K562 (cell line): ENCODE results near the gene CFAP141. TPM values are rescaled to one million over a fixed set of nuclear protein-coding genes. Genes with fewer than 3 reads are reported as not detected.

Experiments
- ATF4 ChIP-seq: fragments of 450-650 bp; formaldehyde crosslinking; IDR thresholded peaks from 2 replicates; pipeline ENCODE4 v1.4.0; 2022; ENCODE audit warnings: mild to moderate bottlenecking, moderate library complexity
- CBFA2T2 ChIP-seq: fragments of 450-650 bp; conservative IDR thresholded peaks from 2 replicates; pipeline ENCODE4 v1.6.1; 2017; ENCODE audit warnings: mild to moderate bottlenecking
- GTF2E2 ChIP-seq: fragments of 200-800 bp; sonication (Bioruptor generic); IDR thresholded peaks from 2 replicates; pipeline ENCODE4 v1.6.1; 2016; ENCODE audit warnings: missing genetic modification characterization, missing compliant biosample characterization
- HIVEP1 ChIP-seq: fragments of 250-450 bp; sonication (Bioruptor Pico); IDR thresholded peaks from 2 replicates; pipeline ENCODE4 v1.4.0; 2020; ENCODE audit warnings: mild to moderate bottlenecking
- JUND ChIP-seq, 2 experiments: IDR thresholded peaks; 2 replicates in 1 of 2; 3 replicates in 1 of 2; pipeline ENCODE4 v1.6.1; 2011; ENCODE audit warnings: borderline replicate concordance in 2 of 2, low read depth in 2 of 2, low read length in 2 of 2, improper control_type of control experiment in 1 of 2, missing biosample characterization in 1 of 2, missing genetic modification characterization in 1 of 2, missing genetic modification reagents in 1 of 2
- MAX ChIP-seq: sonication (generic); formaldehyde crosslinking; IDR thresholded peaks from 2 replicates; pipeline ENCODE4 v1.9.0; 2022; ENCODE audit warnings: mild to moderate bottlenecking, missing genetic modification reagents
- MBD1 ChIP-seq: fragments of 250-450 bp; sonication (Bioruptor Pico); IDR thresholded peaks from 2 replicates; pipeline ENCODE4 v1.8.0; 2022; ENCODE audit warnings: inconsistent platforms
- MECOM ChIP-seq: fragments of 250-450 bp; sonication (Bioruptor Pico); IDR thresholded peaks from 2 replicates; pipeline ENCODE4 v1.8.0; 2022; ENCODE audit warnings: inconsistent platforms
- RAD51 ChIP-seq: fragments of 450-650 bp; IDR thresholded peaks from 2 replicates; pipeline ENCODE4 v1.7.1; 2016; ENCODE audit warnings: low read depth, mild to moderate bottlenecking, borderline replicate concordance
- SPI1 ChIP-seq: IDR thresholded peaks from 2 replicates; pipeline ENCODE4 v1.6.1; 2011; ENCODE audit warnings: low read depth, low read length, control low read depth, borderline replicate concordance
- STAG1 ChIP-seq: sonication (generic); formaldehyde crosslinking; IDR thresholded peaks from 2 replicates; pipeline ENCODE4 v1.5.0; 2020; ENCODE audit warnings: missing genetic modification reagents, borderline replicate concordance
- TFE3 ChIP-seq: fragments of 450-650 bp; formaldehyde crosslinking; IDR thresholded peaks from 2 replicates; pipeline ENCODE4 v1.4.0; 2020; ENCODE audit warnings: mild to moderate bottlenecking, mixed read lengths
- THAP12 ChIP-seq: fragments of 250-450 bp; sonication (Bioruptor Pico); IDR thresholded peaks from 2 replicates; pipeline ENCODE4 v1.9.0; 2021; ENCODE audit warnings: mild to moderate bottlenecking, inconsistent platforms
- TOE1 ChIP-seq, 2 experiments: fragments of 450-650 bp in 1 of 2; sonication (generic) in 1 of 2; formaldehyde crosslinking in 1 of 2; IDR thresholded peaks; 2 replicates each; pipeline versions ENCODE4 v1.7.1 to v1.8.0; 2016 to 2022; ENCODE audit warnings: borderline replicate concordance in 2 of 2, mild to moderate bottlenecking in 2 of 2, antibody characterized with exemption in 1 of 2, inconsistent platforms in 1 of 2, low read depth in 1 of 2, missing genetic modification reagents in 1 of 2, moderate library complexity in 1 of 2
- USF1 ChIP-seq: sonication (generic); formaldehyde crosslinking; IDR thresholded peaks from 2 replicates; pipeline ENCODE4 v1.9.0; 2022; ENCODE audit warnings: mild to moderate bottlenecking, missing genetic modification reagents
- ZKSCAN1 ChIP-seq: fragments of 150-350 bp; IDR thresholded peaks from 2 replicates; pipeline ENCODE4 v1.6.1; 2016; ENCODE audit warnings: low read depth, low read length
- ZNF316 ChIP-seq: fragments of 450-650 bp; IDR thresholded peaks from 2 replicates; pipeline ENCODE4 v1.6.1; 2016
- ZNF764 ChIP-seq: fragments of 250-450 bp; sonication (Bioruptor Pico); IDR thresholded peaks from 2 replicates; pipeline ENCODE4 v1.4.0; 2020; ENCODE audit warnings: low read depth, mild to moderate bottlenecking, moderate library complexity
- polyA plus RNA-seq, 8 experiments: library from polyadenylated mRNA; depleted of rRNA in 4 of 8; stranded (reverse) in 5 of 8; unstranded in 3 of 8; fragments of >200 nt; fragmentation: Nextera tagmentation in 2 of 8; fragmentation: Illumina TruSeq in 1 of 8; extraction: Ambion mirVana in 2 of 8; extraction: Trizol in 1 of 8; gene quantifications; 2 replicates each; pipeline versions ENCODE4 v1.2.1 to v1.2.3, GENCODE V29; 2011 to 2014; ENCODE audit warnings: inconsistent platforms in 1 of 8, missing spikeins in 1 of 8
- total RNA-seq, 7 experiments: library from RNA; depleted of rRNA in 6 of 7; stranded (reverse); fragments of >200 nt in 6 of 7; fragmentation: Illumina TruSeq in 2 of 7; extraction: Trizol in 2 of 7; gene quantifications; 2 replicates each; pipeline versions ENCODE4 v1.2.1 to v1.2.3, GENCODE V29; 2011 to 2021; ENCODE audit warnings: low replicate concordance in 1 of 7

The CFAP141 gene
- total and polyA plus RNA-seq, 9 of the 15 experiments (the other 6 are each of a cell fraction or from before 2014, with no cell fraction given): not detected

- peak; percentile 84 for TF ChIP-seq TFE3 (CRISPR knock-in tag)
- 0 out of 2 replicates have a peak, but pooled peaks have one; percentile 8 for TF ChIP-seq CBFA2T2
- no peak for TF ChIP-seq STAG1 (CRISPR knock-in tag)
- TF ChIP-seq THAP12 (CRISPR knock-in tag): no peak
- TF ChIP-seq ATF4 (CRISPR knock-in tag): no peak
- TF ChIP-seq ZNF316: no peak
- peak; percentile 27; the same call in 1 of the 2 replicates for TF ChIP-seq USF1 (CRISPR knock-in tag)
- no peak for TF ChIP-seq HIVEP1 (CRISPR knock-in tag)
- TF ChIP-seq SPI1: no peak
- no peak for TF ChIP-seq MAX (CRISPR knock-in tag)
- no peak for TF ChIP-seq JUND (IDR thresholded peaks at IDR 0.05; ENCODE audit: borderline replicate concordance, low read depth, low read length)
- TF ChIP-seq JUND (tag; IDR thresholded peaks at IDR 0.05; ENCODE audit: borderline replicate concordance, low read depth, low read length): no peak
- TF ChIP-seq ZNF764 (CRISPR knock-in tag): no peak
- TF ChIP-seq MBD1 (CRISPR knock-in tag): no peak
- TF ChIP-seq GTF2E2 (tag): 0 out of 2 replicates have a peak, but pooled peaks have one; percentile 24
- TF ChIP-seq TOE1 (IDR thresholded peaks at IDR 0.05; ENCODE audit: borderline replicate concordance): peak; percentile 60; the same call in 1 of the 2 replicates
- TF ChIP-seq TOE1 (CRISPR knock-in tag; IDR thresholded peaks at IDR 0.05; ENCODE audit: borderline replicate concordance, low read depth): no peak
- no peak for TF ChIP-seq MECOM
- no peak for TF ChIP-seq ZKSCAN1
- TF ChIP-seq RAD51: peak; percentile 64; the same call in 1 of the 2 replicates
Observed at GRCh38 chr1:154170547-154171222, 35.4 kb downstream of the CFAP141 start (continued).
